ENCODE measurements around the gene MMP24OS. TPM values are rescaled to one million over a fixed set of nuclear protein-coding genes. Genes with fewer than 3 reads are reported as not detected.
"Not testable (repeated sequence)": the region's sequence is repeated elsewhere in the genome, so short reads cannot be mapped to it uniquely, and the experiment has no call there.

MMP24OS gene
- 7.3 TPM in 2 replicates for total RNA-seq

DNA sequence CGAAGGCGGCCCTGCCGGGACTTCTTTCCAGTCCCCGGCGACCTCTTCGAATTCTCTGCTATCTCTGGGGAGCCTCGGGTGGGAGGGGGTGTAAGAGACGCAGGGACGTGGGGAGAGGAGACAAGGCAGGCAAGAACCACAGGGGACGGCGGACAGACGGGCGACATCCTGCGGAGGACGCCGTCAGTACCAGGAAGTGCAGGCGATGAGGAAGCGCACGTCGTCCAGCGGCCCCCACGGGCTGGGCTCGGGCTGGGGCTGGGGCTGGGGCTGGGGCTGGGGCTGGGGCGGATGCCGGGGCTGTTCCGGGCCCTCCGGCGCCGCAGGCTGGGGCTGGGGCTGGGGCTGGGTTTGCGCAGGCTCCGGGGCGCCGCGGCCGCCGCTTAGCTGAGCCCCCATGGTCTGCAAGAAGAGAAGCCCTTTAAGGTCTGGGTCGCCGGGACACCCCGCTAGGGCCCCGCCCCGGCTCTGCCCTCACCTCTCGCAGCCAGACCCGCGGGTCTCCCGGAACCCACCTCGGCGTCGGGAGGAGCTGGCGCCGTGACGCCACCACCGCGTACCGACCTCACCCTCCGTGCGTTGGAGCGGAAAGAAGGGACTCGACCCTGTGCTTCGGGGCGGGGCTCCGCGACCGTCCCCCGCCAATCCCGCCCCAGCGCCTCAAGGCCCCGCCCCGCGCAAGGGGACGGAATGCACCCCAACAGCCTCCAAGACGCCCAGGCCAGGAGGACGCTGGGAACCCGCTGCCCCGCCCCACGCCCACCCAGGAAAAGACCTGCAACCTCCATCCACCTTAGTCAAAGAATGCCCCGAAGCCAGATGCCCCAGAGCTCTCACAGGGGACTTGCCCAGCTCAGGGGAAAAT lies at the start of gene MMP24OS:
Gene MMP24OS, minus strand, starts transcription at position 592 of the 865 bp plus-strand sequence. Its CDS starts 193 bp downstream, at position 399.
- DNase-seq, result peak; percentile 91

DNA sequence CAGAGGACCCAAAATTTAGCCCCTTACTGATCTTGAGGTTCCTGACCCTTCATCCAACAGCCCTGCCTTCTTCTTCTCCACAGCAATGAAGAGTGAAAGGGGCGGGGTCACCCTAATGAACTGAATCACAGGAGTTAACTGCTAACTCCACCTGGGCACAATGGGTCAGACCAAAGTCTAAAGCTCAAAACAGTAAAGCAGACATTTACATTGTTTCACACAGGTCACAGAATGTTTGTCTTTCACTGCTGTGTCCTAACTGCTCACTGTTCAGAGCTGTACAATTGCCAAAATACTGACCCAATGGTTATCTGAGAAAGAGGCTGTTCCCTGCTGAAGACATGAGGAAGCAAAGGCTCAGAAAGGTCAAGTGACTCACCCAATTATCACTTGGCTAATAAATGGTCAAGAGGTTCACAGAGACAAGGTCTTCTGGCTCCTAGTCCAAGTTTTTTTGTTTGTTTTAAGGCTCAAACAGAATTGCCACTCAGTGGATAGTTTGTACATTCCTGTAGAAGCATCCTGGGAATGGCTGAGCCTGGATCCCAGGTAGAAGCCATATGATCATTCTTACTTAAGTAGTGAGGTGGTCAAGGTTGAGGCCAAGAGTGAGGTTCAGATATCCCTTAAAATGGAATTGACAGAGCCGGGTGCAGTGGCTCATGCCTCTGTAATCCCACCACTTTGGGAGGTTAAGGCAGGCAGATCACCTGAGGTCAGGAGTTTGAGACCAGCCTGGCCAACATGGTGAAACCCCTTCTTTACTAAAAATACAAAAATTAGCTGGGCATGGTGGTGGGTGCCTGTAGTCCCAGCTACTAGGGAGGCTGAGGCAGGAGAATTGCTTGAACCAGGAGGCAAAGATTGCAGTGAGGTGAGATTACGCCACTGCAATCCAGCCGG lies 49.4 kb upstream of the MMP24OS start:
- DNase-seq, result peak; percentile 87

DNA sequence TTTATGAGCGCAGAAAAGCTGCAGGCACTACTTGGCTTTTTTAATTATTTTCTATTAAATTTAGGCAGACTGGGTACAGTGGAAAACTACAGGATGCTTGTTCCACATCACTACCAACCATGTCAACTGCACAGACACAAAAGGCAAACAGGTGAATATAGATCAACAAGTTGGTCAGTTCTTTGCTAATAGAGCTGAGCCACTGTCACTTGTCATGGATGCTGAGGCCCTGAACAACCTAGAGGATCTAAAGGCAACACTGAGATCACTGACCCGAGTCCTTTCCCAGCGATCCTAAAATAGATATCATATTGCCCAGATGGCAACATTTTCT lies 48.8 kb upstream of the MMP24OS start:
- no peak for DNase-seq

DNA sequence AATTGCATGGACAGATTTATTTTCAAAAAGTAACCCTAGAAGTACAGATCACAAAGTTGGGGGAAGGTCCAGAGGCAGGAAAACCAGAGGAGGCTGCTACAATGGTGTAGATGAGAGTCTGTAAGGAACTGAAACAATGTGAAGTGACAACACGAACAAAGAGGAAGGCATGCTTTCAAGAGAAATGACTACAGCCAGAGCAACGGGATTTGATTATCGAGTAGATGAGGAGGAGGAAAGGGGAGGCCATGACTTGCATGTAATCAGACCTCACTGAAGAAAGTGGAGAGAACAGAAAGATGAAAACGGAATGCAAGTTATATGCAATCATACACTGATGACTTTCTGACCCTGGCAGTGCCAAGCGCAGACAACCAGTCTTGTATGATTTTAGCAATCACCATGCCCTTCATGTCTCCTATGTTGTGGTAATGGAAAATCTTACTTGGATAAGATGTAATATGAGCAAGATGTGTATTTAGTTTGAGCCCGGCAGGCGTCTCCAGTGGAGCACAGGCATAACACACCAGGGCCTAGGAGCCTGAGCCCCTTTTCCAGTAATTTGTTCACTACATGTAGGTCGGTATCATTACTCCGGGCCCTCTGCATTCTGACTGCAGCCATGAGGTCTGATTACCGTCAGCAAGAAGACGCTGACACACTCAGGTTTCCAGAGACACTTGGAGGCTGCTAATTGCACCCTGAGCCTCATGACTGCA lies 48.3 kb upstream of the MMP24OS start:
- no peak for DNase-seq

DNA sequence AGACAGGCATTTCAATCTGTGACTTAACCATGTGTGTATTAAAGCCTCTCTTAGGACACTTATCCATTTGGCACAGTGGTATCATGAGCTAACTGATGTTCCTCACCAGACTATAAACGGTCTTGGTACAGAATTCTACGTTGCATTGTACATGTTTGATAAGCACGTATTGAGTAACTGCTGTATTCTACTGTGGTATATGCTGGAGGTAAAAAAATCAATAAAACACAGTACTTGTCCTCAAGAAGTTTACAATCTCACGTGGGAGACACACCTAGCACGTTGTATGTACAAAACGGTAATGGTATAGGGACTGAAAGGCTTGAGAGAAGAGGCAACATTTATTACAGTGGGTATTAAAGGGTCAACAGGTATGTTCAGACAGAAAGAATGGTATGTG lies 47.5 kb upstream of the MMP24OS start:
- no peak for DNase-seq

DNA sequence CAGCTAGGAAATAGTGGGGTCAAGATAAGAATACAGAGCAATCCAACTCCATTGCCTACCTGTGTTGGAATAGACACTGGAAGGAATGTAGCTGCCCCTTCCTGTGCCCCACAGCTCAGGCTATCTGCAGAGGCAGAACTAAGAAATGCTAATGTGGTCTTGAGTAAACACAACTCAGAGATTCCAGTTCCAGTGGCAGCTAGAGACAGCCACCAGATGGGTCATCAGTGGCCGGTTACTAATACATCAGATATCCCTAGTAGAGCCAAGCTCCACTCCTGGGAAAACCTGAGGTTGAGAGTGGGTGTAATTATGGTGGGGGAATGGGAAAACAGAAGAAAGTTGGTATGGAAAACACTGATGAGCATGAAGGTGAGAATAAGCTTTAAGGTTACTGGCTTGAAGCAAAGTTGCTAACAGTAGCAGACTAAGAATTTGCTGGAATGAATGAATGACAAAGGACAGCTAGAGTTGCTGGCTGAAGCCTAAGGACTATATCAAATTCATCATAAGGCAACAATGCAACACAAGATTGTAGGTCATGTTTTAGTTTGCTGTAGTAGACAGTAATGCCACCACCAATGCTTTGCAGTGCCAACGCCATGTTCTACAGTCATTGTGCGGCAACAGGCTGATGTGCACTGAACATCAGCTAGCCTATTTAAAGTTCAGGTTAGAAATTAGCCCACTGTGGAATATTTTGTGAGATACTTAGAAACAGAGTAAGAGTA lies 42.6 kb upstream of the MMP24OS start:
- no peak for DNase-seq

DNA sequence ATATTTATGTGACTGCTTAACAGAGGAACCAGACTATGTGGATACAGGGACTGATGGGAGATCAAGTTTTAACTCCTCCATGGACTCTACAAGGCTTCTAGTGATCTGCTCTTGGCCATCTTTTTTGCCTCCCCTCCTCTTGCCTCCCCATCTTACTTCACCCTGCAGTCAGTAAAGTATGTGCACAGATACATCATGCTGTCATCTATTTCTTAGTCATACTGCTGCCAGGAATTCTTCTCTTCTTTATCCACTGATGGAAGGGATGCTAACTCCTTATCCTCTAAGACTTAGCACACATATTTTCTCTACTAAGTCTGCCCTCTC lies 41.9 kb upstream of the MMP24OS start:
- no peak for DNase-seq

DNA sequence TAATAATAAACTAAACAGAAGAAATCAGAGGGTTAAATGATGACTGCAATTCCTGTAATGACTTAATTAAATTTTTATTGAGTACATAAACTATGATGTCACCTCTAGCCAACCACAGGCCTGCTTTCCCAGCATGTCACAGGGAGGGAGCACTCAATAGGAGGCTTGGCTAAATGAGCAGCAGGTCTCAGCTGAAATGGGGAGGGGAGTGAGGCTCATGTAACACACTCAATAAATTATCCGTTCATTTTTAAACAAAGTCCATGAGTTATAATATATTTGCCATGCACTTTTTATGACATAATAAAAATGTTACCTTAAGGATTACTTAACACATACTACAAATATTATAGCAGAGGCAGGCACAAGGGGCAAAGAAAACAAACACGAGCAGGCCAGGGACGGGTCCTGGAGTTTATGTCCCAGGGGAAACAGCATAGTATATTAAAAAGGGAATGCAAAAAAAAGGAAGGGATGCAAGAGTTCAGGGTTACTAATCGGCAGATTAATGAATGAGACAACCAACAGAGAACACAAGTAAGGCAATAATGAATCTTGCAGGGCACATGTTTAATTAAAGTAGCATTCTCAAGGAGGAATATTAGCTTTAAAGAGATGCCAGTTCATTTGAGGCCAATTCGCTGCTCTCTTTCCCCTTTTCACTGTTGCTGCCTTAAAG lies 41.4 kb upstream of the MMP24OS start:
- DNase-seq, result peak; percentile 61

DNA sequence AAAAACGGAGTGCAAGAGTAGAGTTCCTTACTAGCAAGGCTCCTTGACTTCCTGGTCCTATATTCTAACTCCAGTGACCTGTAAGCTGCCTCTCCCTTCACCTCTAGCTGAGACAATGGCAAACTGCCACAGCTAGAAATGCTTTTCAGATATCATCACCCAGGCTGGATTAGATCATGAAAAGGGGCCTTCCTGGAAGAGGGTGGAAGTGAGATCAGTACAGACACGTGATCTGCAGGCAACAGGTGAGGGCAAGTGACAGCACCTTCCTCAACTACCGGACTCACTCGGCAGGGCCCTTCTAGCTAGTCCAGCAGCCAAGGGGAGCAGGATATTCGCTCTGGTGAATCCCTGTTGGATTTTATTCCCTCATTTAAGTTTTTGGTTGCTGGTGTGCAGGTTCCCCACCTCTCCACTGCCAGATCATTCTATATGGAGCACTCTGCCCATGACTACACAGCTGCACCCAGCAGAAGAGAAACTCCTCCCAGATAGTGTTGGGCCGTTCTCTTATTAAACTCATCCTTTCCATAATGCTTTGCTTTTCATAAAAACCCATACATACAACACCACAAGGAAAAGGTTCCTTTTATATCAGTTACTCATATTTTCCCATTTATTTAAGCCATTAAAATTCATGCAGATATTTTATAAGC lies 40.7 kb upstream of the MMP24OS start:
- peak; percentile 86 for DNase-seq

DNA sequence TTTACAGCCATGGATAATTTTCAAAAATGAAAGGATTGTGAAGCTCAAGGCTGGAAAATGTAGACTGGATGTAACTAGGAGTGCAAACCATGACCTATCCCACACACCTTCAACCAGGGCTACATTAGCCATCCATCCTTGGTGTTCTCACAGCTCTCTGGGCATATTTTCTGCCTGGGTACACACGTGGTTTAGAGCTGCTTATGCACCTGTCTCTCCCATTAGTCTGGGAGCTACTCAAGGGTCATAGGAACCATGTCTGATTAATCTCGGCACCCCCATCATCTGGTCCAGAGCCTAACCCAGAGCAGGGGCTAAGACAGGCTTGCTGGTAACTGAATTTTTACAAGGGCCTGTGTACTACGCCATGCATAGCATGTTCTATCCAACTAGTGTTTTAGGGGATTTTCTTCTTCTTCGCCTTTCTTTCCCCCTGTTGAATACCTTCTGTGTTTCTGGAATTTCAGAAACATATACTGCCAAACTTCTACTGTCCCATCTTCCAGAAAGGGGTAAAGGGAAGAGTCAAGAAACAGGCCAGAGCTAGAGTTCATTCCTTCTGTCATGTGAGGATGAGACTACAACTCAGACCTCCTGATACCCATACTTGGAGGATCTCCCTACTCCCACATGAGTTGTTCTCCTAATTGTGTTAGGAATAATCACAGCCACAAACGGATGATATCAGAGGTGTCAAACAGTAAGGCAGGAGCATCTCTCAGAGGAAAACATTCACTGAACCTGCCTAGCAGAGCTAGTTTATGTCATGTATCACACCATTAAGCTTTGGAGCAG lies 39.7 kb upstream of the MMP24OS start:
- no peak for DNase-seq

DNA sequence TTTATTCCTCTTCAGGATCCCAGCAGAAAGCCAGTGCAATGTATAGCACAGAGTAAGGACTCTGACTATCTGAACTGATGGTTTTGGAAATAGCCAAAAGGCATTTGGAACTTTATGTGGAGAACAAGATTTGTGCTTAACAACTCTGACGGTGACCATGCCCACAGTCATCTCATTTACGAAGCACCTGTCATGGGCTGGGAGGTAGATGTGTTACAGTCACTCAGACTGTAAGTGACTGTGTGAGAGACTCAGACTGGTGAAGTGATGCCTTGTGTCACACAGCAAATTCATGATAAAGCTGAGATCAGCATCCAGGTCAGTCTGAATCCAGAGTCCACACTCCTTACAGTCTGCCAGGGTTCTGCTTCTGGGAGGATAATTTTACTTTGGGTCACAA lies 38.2 kb upstream of the MMP24OS start:
- no peak for DNase-seq

DNA sequence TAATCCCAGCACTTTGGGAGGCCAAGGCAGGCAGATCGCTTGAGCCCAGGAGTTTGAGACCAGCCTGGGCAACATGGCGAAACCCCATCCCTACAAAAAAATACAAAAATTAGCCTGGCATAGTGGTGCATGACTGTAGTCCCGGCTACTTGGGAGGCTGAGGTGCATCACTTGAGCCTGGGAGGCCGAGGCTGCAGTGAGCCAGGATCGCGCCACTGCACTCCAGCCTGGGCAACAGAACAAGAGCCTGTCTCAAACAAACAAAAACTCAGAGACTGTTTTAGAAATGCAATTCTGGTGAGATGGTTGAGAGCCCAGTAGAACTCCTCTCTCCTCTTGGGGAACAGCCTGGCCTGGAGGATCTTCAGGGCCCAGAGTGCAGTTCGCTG lies 37.7 kb upstream of the MMP24OS start:
- DNase-seq, result not testable (repeated sequence)

DNA sequence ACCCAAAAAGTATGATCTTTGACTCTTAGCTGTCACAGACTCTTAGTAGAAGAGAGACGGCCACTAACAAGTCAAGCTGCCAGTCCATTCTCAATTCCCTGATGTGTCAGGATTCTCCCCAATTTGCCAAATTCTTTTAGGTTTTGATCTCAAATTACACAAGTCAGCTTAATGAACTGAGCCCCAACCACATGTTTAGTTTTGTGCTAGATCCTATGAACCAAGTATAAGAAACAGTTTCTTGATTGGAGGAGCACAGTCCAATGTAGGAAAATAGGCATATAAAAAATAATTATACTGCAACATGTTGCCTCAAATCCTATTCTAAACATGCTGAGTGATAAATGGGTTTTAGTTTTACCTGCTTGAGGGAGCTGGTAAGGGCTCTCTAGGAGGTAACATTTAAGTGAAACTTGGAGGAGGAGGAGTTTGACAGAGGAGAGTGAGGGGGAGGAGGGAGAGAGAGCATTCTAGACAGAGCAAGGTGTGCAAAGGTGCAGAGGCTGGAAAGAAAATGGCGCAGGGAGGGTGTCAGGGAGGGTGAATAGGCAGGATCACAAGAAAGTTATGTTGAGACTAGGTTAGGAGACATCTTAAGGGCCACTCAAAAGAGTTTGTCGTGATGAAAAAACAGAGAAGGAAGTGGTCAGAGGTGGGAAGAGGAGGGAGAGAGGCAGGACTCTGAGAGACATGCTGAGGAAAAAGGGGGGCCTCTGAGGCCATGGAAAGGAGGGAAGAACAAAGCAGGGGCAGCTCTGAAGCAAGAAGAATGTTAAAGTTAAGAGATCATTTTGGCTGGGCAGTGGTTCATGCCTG lies 37.1 kb upstream of the MMP24OS start:
- DNase-seq, result no peak

DNA sequence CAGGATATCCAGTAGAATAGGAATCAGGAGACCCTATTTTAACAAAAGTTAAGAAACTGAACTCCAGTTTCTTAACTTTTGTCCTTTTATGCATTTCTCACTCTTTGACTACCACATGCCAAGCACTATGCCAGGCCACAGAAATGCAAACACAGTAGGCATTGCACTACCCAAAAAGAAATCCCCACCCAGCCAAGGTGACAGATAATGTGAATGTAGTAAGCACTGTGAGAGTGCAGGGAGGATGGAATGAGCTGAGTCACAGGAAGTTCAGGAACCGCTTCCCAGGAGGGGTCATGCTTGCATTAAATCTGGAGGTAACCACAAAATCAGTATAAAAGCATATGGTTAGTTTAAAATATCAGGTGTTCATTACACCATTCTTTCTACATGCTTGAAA lies 34.4 kb upstream of the MMP24OS start:
- DNase-seq, result peak; percentile 56

DNA sequence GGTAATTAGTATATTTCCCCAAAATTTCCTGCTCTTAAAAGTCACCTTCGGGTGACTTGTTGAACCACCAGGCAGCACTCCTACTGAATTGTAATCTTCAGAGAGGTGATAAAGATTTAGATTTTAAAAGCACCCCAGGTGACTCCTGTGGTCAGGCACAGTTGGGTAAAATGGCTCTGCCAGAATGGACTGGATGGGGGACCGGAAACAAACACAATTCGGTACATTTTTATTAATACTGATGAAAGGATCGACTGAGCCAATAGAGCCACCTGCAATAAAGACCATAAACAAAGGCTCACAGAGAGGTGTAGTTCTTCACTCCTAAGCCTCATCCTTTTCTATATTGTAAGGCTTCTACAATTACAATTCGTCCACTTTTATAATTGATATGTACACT lies 33.9 kb upstream of the MMP24OS start:
- DNase-seq, result no peak

DNA sequence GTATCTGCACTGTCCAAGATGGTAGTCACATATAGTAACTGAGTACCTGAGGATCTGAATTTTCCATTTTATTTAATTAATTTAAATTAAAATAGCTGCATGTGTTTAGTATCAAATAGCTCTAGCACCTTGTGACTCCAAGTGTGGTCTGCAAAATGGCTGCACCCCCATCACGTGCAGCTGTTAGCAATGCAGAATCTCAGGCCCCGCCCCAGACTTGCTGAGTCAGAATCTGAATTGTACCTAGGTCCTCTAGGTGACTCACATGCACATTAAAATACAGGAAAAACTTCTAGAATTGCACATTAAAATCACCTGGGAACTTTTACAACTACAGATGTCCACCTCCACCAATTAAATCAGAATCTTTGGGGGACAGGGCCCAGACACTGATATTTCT lies 33.5 kb upstream of the MMP24OS start:
- DNase-seq, result no peak

DNA sequence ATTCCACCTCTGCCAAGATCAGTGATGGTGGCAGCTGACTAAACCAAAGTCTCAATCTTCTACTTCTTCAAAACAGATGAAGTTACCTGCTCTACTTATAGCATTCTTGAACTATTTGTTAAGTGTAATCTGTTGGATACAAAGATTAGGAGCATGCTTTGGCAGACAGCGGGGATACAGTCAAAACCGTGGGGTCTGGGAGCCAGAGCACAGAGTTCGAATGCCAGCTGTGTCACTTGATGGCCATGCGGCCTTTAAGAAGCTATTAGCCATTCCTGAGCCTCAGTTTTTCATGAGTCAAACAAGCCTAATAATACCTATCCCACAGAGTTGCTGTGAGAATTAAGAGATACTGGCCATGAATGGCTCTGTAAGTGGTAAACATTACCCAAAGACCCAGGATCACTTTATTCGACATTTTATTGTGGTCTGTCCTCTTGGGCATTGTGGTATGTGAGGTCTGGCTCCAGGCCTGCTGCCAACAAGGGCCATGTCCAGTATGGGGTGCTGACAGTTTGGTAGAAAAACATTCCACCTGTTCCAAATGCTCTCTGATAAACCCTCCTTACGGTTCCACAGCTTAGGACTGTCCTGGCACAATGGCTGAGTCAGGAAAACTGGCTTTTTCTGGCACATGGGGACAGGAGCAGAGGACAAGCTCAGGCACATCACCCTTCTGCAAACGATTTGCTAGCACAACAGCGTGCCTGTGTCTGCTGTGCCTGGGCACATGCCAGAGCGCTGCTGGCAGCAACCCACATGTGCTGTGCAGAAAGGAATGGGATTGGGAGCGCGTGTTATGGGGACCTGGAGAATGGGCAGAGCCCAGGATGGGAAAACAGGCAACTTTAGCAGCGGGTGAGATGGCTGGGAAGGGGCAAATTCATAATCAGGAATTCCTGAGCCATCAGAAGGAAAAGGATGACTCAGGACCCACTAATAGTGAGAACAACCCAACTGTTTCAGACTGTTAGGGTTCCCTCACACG lies 30.0 kb upstream of the MMP24OS start:
- DNase-seq, result peak; percentile 67

DNA sequence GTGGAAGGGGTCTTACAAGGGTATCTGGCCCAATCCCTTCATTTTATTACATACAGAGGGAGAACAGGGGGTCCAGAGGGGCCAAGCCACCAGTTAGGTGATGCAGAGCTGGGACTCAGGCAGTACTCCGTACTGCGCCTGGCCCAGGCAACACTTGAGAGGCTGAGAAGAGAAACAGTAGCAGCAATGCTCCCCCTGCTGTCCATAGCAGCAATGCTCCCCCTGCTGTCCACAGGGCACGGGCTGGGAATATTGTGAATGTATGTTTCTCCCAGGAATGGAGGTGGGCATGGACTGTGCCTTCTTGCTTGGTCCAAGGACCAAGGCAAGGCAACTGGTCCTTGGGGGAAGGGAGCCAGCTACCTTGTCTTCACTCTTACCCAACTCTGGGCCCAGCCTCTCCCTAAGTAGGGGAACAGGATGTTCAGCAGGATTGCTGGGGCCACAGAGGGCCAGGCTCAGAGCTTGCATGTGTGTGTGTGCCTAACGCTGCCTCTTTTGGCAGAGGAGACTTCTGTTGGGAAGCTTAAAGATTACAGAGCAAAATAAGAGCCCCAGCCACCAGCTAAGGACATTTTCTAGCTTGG lies 29.1 kb upstream of the MMP24OS start:
- peak; percentile 88 for DNase-seq

All from dermis blood vessel endothelial cell (primary cell).